ENCODE measurements around the gene DLG1. TPM values are rescaled to one million over a fixed set of nuclear protein-coding genes. Genes with fewer than 3 reads are reported as not detected.

DLG1 gene
- total RNA-seq, 1 experiment from 2014 or later = 89.8 TPM

DNA sequence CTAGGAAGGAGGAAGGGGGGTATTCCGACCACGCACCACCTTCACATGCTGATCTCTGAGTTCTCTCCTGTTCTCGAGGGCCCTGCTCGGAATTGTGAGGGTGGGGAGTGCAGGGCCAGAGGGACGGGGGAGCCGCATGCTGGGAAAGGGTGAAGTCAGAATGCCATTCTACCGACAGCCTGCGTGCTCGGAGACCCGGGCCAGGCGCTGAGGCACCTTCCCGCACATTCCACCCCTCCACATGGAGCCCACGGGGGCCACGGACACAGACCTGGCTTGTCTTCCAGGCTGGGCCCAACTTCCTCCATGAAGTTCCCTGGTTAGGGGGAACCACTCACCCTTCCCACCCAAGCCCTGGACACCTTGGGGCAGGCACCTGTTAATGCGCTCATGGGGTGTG lies 301.1 kb downstream of the DLG1 start:
- H3K4me1 ChIP-seq (ENCODE audit: control insufficient read depth in 1 of 2, insufficient read depth in 2 of 2, low read length in 2 of 2) = peaks cover 5 to 8% of the 10 kb centered on the region in 2 experiments; a peak in 2 of 4 replicates
- H3K9me2 ChIP-seq (ENCODE audit: insufficient read depth) = no peaks in the 10 kb centered on the region
- H3K9me3 ChIP-seq (ENCODE audit: control insufficient read depth in 1 of 2, insufficient read depth in 1 of 2, low read depth in 1 of 2, low read length in 2 of 2) = no peaks in the 10 kb centered on the region
- intact Hi-C loops (cut with micrococcal nuclease) = no loop called here
- no peak overlapping the region for H3K27ac ChIP-seq (ENCODE audit: low read depth, low read length)
- TF ChIP-seq SIN3A (IDR thresholded peaks at IDR 0.05; ENCODE audit: low read depth) (no peak), EZH2 (IDR thresholded peaks at IDR 0.05) (no peak), ZNF274 (IDR thresholded peaks at IDR 0.05; ENCODE audit: low read depth, low read length) (no peak), POLR2AphosphoS5 (IDR thresholded peaks at IDR 0.05; ENCODE audit: low read depth, low read length) (no peak), YY1 (IDR thresholded peaks at IDR 0.05; ENCODE audit: extremely low read depth, insufficient replicate concordance, low read depth, low read length) (no peak), ZFX (IDR thresholded peaks at IDR 0.05) (no peak), EZH2phosphoT487 (IDR thresholded peaks at IDR 0.05; ENCODE audit: borderline replicate concordance) (no peak), JUND (IDR thresholded peaks at IDR 0.05) (no peak), SRF (IDR thresholded peaks at IDR 0.05; ENCODE audit: low read depth) (no peak), POLR2A (IDR thresholded peaks at IDR 0.05; ENCODE audit: borderline replicate concordance, extremely low read depth, insufficient read depth, insufficient read length) (no peak)
- TF ChIP-seq, protein P1, sequence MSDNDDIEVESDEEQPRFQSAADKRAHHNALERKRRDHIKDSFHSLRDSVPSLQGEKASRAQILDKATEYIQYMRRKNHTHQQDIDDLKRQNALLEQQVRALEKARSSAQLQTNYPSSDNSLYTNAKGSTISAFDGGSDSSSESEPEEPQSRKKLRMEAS (IDR thresholded peaks at IDR 0.05) = no peak
- TF ChIP-seq, protein P2, sequence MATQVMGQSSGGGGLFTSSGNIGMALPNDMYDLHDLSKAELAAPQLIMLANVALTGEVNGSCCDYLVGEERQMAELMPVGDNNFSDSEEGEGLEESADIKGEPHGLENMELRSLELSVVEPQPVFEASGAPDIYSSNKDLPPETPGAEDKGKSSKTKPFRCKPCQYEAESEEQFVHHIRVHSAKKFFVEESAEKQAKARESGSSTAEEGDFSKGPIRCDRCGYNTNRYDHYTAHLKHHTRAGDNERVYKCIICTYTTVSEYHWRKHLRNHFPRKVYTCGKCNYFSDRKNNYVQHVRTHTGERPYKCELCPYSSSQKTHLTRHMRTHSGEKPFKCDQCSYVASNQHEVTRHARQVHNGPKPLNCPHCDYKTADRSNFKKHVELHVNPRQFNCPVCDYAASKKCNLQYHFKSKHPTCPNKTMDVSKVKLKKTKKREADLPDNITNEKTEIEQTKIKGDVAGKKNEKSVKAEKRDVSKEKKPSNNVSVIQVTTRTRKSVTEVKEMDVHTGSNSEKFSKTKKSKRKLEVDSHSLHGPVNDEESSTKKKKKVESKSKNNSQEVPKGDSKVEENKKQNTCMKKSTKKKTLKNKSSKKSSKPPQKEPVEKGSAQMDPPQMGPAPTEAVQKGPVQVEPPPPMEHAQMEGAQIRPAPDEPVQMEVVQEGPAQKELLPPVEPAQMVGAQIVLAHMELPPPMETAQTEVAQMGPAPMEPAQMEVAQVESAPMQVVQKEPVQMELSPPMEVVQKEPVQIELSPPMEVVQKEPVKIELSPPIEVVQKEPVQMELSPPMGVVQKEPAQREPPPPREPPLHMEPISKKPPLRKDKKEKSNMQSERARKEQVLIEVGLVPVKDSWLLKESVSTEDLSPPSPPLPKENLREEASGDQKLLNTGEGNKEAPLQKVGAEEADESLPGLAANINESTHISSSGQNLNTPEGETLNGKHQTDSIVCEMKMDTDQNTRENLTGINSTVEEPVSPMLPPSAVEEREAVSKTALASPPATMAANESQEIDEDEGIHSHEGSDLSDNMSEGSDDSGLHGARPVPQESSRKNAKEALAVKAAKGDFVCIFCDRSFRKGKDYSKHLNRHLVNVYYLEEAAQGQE (IDR thresholded peaks at IDR 0.05; ENCODE audit: low read depth) = no peak
- TF ChIP-seq, protein P3, sequence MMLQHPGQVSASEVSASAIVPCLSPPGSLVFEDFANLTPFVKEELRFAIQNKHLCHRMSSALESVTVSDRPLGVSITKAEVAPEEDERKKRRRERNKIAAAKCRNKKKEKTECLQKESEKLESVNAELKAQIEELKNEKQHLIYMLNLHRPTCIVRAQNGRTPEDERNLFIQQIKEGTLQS (IDR thresholded peaks at IDR 0.05) = no peak
- H3K4me3 ChIP-seq (replicated peaks in 1 of 2; ENCODE audit: low read depth in 1 of 2, low read length in 2 of 2) = no peak overlapping the region
- no peak overlapping the region for H2AFZ ChIP-seq (ENCODE audit: low read depth, low read length, poor library complexity, severe bottlenecking)
- H3K79me2 ChIP-seq (ENCODE audit: insufficient read depth, low read length) = no peaks in the 10 kb centered on the region
- H3K27me3 ChIP-seq (ENCODE audit: insufficient read depth, low read length) = no peaks in the 10 kb centered on the region
- H4K20me1 ChIP-seq (ENCODE audit: insufficient read depth) = no peaks in the 10 kb centered on the region
- ATAC-seq (no peak), DNase-seq (ENCODE audit: low read depth, low spot score) (no peak)
- no TSS peak for BruUV-seq (replicated peaks)
- H3K36me3 ChIP-seq (ENCODE audit: control insufficient read depth in 1 of 2, insufficient read depth in 2 of 2, low read length in 2 of 2) = no peaks in the 10 kb centered on the region
- ChIA-PET RAD21 (ENCODE audit: low non-redundant PET in 1 of 2, low total read pairs in 2 of 2, uncharacterized antibody in 2 of 2, unreplicated experiment in 2 of 2) (no interaction called here), POLR2A (no interaction called here), CTCF (no interaction called here)
- H3K9ac ChIP-seq (ENCODE audit: low read length) = no peak overlapping the region
- no peak overlapping the region for H3K4me2 ChIP-seq (ENCODE audit: low read length)

All from HCT116 (cell line).